Measurements from ENCODE around the gene TAS1R3. TPM values are rescaled to one million over a fixed set of nuclear protein-coding genes. Genes with fewer than 3 reads are reported as not detected.

Gene TAS1R3
- total RNA-seq, 2 donors from 2014 or later: 0.24 to 0.57 TPM

Small RNAs within 50 kb of the gene (microRNA-seq; reads per million reads assigned to microRNA genes)
- gene MIR6726: not detected
- gene MIR6727: not detected
- gene MIR6808: not detected

Other genes starting within 250 kb of the TAS1R3 start
- 10 to 100 TPM; 18.9 to 36.0 TPM for gene C1orf159, start 215.2 kb upstream of the TAS1R3 start, total RNA-seq
- 1 to 10 TPM in 1 of 2 donors, under 1 TPM in 1; 0.64 to 2.3 TPM for gene TTLL10, start 157.4 kb upstream of the TAS1R3 start, total RNA-seq
- gene TNFRSF18, start 124.7 kb upstream of the TAS1R3 start, total RNA-seq: 1 to 10 TPM in 1 of 2 donors, under 1 TPM in 1; 0.61 to 1.7 TPM
- gene TNFRSF4, start 117.1 kb upstream of the TAS1R3 start, total RNA-seq: 1 to 10 TPM; 1.2 to 2.3 TPM
- gene SDF4, start 99.3 kb upstream of the TAS1R3 start, total RNA-seq: 100 to 1,000 TPM; 202 to 325 TPM
- gene B3GALT6, start 99.0 kb upstream of the TAS1R3 start, total RNA-seq: 10 to 100 TPM in 1 of 2 donors, 1 to 10 TPM in 1; 8.0 to 12.0 TPM
- 10 to 100 TPM; 21.3 to 34.2 TPM for gene C1QTNF12, start 84.6 kb upstream of the TAS1R3 start, total RNA-seq
- gene UBE2J2, start 57.4 kb upstream of the TAS1R3 start, total RNA-seq: 10 to 100 TPM; 43.1 to 83.3 TPM
- 1 to 10 TPM; 1.1 to 2.2 TPM for gene SCNN1D, start 50.8 kb upstream of the TAS1R3 start, total RNA-seq
- gene ACAP3, start 23.4 kb upstream of the TAS1R3 start, total RNA-seq: 10 to 100 TPM; 34.1 to 68.1 TPM
- gene PUSL1, start 22.7 kb upstream of the TAS1R3 start, total RNA-seq: 10 to 100 TPM; 14.3 to 35.8 TPM
- gene INTS11, start 6.6 kb upstream of the TAS1R3 start, total RNA-seq: 100 to 1,000 TPM in 1 of 2 donors, 10 to 100 TPM in 1; 70.6 to 126 TPM
- gene CPTP, start 6.5 kb upstream of the TAS1R3 start, total RNA-seq: 10 to 100 TPM; 45.4 to 60.2 TPM
- gene DVL1, start 18.1 kb downstream of the TAS1R3 start, total RNA-seq: 10 to 100 TPM; 49.9 to 71.3 TPM
- gene MXRA8, start 27.3 kb downstream of the TAS1R3 start, total RNA-seq: 10 to 100 TPM in 1 of 2 donors, 1 to 10 TPM in 1; 5.9 to 14.0 TPM
- 100 to 1,000 TPM; 179 to 332 TPM for gene AURKAIP1, start 43.9 kb downstream of the TAS1R3 start, total RNA-seq
- gene CCNL2, start 68.1 kb downstream of the TAS1R3 start, total RNA-seq: 100 to 1,000 TPM in 1 of 2 donors, 10 to 100 TPM in 1; 92.3 to 104 TPM
- 100 to 1,000 TPM in 1 of 2 donors, 10 to 100 TPM in 1; 88.1 to 143 TPM for gene MRPL20, start 76.0 kb downstream of the TAS1R3 start, total RNA-seq
- 1 to 10 TPM in 1 of 2 donors, under 1 TPM in 1; 0.57 to 2.0 TPM for gene ANKRD65, start 90.0 kb downstream of the TAS1R3 start, total RNA-seq
- gene VWA1, start 104.4 kb downstream of the TAS1R3 start, total RNA-seq: 10 to 100 TPM; 43.5 to 74.0 TPM
- gene ATAD3C, start 118.4 kb downstream of the TAS1R3 start, total RNA-seq: under 1 TPM; 0.16 to 0.64 TPM
- 10 to 100 TPM; 16.6 to 62.9 TPM for gene ATAD3B, start 140.5 kb downstream of the TAS1R3 start, total RNA-seq
- 10 to 100 TPM; 19.6 to 74.0 TPM for gene ATAD3A, start 180.9 kb downstream of the TAS1R3 start, total RNA-seq
- under 1 TPM; 0.77 to 0.91 TPM for gene TMEM240, start 209.3 kb downstream of the TAS1R3 start, total RNA-seq
- gene SSU72, start 243.6 kb downstream of the TAS1R3 start, total RNA-seq: 100 to 1,000 TPM; 120 to 175 TPM